CD4-positive, alpha-beta T cell treated with Interleukin-17A for 4 hours (primary cell): ENCODE data around the gene IRX1.

Source experiments
- DNase-seq: peaks from one replicate; pipeline ENCODE4 v3.0.0-alpha.2; 2020; ENCODE audit warnings: mixed read lengths

Gene IRX1

GRCh38 chr5:3595006-3595961, at the start of gene IRX1:
TSS of gene IRX1 (plus strand) at chr5:3595832. CDS start at chr5:3596106, 274 bp downstream.
- DNase-seq: no peak

GRCh38 chr5:3546028-3546427, 49.6 kb upstream of the IRX1 start:
- DNase-seq: no peak

- no peak for DNase-seq
Observed at GRCh38 chr5:3564116-3564515, 31.5 kb upstream of the IRX1 start.

- no peak for DNase-seq
Observed at GRCh38 chr5:3564827-3565518, 30.7 kb upstream of the IRX1 start.

- no peak for DNase-seq
Observed at GRCh38 chr5:3584724-3585531, 10.7 kb upstream of the IRX1 start.

GRCh38 chr5:3590161-3590966, 5.3 kb upstream of the IRX1 start:
- no peak for DNase-seq

GRCh38 chr5:3590967-3591900, 4.4 kb upstream of the IRX1 start:
- DNase-seq: no peak

GRCh38 chr5:3592298-3592697, 3.3 kb upstream of the IRX1 start:
- DNase-seq: no peak

GRCh38 chr5:3593771-3594509, 1.7 kb upstream of the IRX1 start:
- DNase-seq: no peak

- DNase-seq: no peak
Observed at GRCh38 chr5:3594510-3595005, 1.1 kb upstream of the IRX1 start.

GRCh38 chr5:3596261-3596825, 711 bp downstream of the IRX1 start:
- DNase-seq: no peak

GRCh38 chr5:3596857-3597166, 1.2 kb downstream of the IRX1 start:
- DNase-seq: no peak

GRCh38 chr5:3597167-3598007, 1.8 kb downstream of the IRX1 start:
- no peak for DNase-seq

GRCh38 chr5:3598207-3598606, 2.6 kb downstream of the IRX1 start:
- DNase-seq: no peak

- no peak for DNase-seq
Observed at GRCh38 chr5:3598769-3599211, 3.2 kb downstream of the IRX1 start.

- no peak for DNase-seq
Observed at GRCh38 chr5:3599226-3600105, 3.8 kb downstream of the IRX1 start.

GRCh38 chr5:3600106-3601060, 4.8 kb downstream of the IRX1 start:
- DNase-seq: no peak
